ENCODE measurements around the gene ADAMTS12.

DNA sequence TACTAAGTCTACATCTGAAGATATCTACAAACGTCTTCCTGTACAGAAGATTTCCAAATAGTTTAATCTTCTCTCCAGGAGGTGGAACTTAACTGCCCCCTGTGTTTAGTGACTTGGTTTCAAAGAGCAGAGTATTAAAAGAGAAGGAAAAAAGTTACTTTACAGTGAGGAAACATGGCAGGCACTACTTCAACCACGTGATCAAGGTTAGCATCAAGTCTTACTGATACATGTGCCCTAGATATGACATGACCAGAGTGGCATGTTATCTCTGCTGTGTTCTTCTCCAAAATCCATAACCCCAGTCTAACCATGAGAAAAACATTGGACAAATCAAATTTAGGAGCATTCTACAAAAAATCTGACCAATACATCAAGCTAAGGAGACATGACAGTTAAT is 125.8 kb downstream of the ADAMTS12 start:
- TF ChIP-seq, protein P1, sequence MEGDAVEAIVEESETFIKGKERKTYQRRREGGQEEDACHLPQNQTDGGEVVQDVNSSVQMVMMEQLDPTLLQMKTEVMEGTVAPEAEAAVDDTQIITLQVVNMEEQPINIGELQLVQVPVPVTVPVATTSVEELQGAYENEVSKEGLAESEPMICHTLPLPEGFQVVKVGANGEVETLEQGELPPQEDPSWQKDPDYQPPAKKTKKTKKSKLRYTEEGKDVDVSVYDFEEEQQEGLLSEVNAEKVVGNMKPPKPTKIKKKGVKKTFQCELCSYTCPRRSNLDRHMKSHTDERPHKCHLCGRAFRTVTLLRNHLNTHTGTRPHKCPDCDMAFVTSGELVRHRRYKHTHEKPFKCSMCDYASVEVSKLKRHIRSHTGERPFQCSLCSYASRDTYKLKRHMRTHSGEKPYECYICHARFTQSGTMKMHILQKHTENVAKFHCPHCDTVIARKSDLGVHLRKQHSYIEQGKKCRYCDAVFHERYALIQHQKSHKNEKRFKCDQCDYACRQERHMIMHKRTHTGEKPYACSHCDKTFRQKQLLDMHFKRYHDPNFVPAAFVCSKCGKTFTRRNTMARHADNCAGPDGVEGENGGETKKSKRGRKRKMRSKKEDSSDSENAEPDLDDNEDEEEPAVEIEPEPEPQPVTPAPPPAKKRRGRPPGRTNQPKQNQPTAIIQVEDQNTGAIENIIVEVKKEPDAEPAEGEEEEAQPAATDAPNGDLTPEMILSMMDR (conservative IDR thresholded peaks at IDR 0.05; ENCODE audit: low read length): no peak
- no peak for TF ChIP-seq EZH2phosphoT487 (IDR thresholded peaks at IDR 0.05; ENCODE audit: borderline replicate concordance, low read depth, low read length)

Data from OCI-LY7 (cell line).